ENCODE results near the gene MTRF1. TPM values are rescaled to one million over a fixed set of nuclear protein-coding genes. Genes with fewer than 3 reads are reported as not detected.

The MTRF1 gene
- total and polyA plus RNA-seq, 9 of the 15 experiments (the other 6 are each of a cell fraction or from before 2014, with no cell fraction given): 12.5 to 33.7 (median 20.1) TPM

DNA sequence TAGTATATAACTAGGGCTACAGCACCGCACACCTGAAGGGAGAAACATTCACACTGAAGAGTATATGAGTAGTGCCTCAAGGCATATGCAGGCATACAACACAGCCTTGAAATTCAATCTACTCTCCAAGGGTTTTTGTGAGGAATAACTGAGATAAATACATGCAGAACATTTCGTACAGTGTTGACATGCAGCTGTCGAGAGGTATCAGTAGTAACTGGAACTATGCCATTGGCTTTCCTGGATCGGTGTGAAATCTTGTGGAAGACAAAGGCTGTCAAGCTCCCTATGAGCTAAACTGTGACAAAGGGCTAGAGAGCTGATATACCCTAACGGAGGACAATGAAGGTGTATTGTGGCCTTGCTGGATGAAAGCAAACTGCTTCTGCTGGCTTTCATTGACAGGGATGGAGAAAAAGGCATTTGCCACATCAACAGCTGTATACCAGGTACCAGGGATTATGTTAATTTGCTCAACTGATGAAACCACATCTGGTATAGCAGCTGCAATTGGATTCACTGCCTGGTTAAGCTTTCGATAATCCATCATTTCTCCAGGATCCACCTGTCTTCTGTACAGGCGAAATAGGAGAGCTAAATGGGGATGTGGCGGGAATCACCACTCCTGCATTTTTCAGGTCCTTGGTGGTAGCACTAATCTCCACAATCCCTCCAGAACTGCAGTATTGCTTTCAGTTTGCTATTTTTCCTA, 16.3 kb downstream of the MTRF1 start:
- no TSS peak for BruUV-seq (replicated peaks)
- no peak for FAIRE-seq
- TF ChIP-seq, protein P1, sequence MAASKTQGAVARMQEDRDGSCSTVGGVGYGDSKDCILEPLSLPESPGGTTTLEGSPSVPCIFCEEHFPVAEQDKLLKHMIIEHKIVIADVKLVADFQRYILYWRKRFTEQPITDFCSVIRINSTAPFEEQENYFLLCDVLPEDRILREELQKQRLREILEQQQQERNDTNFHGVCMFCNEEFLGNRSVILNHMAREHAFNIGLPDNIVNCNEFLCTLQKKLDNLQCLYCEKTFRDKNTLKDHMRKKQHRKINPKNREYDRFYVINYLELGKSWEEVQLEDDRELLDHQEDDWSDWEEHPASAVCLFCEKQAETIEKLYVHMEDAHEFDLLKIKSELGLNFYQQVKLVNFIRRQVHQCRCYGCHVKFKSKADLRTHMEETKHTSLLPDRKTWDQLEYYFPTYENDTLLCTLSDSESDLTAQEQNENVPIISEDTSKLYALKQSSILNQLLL (CRISPR knock-in tag; IDR thresholded peaks at IDR 0.05; ENCODE audit: borderline replicate concordance): no peak
- TF ChIP-seq, protein P2, sequence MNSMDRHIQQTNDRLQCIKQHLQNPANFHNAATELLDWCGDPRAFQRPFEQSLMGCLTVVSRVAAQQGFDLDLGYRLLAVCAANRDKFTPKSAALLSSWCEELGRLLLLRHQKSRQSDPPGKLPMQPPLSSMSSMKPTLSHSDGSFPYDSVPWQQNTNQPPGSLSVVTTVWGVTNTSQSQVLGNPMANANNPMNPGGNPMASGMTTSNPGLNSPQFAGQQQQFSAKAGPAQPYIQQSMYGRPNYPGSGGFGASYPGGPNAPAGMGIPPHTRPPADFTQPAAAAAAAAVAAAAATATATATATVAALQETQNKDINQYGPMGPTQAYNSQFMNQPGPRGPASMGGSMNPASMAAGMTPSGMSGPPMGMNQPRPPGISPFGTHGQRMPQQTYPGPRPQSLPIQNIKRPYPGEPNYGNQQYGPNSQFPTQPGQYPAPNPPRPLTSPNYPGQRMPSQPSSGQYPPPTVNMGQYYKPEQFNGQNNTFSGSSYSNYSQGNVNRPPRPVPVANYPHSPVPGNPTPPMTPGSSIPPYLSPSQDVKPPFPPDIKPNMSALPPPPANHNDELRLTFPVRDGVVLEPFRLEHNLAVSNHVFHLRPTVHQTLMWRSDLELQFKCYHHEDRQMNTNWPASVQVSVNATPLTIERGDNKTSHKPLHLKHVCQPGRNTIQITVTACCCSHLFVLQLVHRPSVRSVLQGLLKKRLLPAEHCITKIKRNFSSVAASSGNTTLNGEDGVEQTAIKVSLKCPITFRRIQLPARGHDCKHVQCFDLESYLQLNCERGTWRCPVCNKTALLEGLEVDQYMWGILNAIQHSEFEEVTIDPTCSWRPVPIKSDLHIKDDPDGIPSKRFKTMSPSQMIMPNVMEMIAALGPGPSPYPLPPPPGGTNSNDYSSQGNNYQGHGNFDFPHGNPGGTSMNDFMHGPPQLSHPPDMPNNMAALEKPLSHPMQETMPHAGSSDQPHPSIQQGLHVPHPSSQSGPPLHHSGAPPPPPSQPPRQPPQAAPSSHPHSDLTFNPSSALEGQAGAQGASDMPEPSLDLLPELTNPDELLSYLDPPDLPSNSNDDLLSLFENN (IDR thresholded peaks at IDR 0.05; ENCODE audit: low read depth in 2 of 2, low read length in 2 of 2): no peak
- TF ChIP-seq PTBP1 (IDR thresholded peaks at IDR 0.05; ENCODE audit: low read depth, low read length) (no peak), BMI1 (IDR thresholded peaks at IDR 0.05; ENCODE audit: low read length) (no peak), ZNF512 (tag; IDR thresholded peaks at IDR 0.05) (no peak), PTTG1 (tag; IDR thresholded peaks at IDR 0.05; ENCODE audit: low read depth) (no peak), COPS2 (conservative IDR thresholded peaks at IDR 0.05) (no peak), SFPQ (IDR thresholded peaks at IDR 0.05; ENCODE audit: low read depth, low read length) (no peak)
- TF ChIP-seq, protein P3, sequence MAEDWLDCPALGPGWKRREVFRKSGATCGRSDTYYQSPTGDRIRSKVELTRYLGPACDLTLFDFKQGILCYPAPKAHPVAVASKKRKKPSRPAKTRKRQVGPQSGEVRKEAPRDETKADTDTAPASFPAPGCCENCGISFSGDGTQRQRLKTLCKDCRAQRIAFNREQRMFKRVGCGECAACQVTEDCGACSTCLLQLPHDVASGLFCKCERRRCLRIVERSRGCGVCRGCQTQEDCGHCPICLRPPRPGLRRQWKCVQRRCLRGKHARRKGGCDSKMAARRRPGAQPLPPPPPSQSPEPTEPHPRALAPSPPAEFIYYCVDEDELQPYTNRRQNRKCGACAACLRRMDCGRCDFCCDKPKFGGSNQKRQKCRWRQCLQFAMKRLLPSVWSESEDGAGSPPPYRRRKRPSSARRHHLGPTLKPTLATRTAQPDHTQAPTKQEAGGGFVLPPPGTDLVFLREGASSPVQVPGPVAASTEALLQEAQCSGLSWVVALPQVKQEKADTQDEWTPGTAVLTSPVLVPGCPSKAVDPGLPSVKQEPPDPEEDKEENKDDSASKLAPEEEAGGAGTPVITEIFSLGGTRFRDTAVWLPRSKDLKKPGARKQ (CRISPR knock-in tag; IDR thresholded peaks at IDR 0.05): no peak

More for the DNA sequence above, 16.3 kb downstream of the MTRF1 start:
- Histone ChIP-seq H3K27ac (ENCODE audit: extremely low read depth, low read depth, low read length) (no peak overlapping the region), H3K9me1 (ENCODE audit: control insufficient read depth, insufficient read depth, low read length) (no peaks in the 10 kb centered on the region), H3K4me2 (ENCODE audit: insufficient read depth, low read length) (no peak overlapping the region), H2AFZ (ENCODE audit: low read depth, low read length) (no peak overlapping the region), H3K36me3 (ENCODE audit: control insufficient read depth, insufficient read depth, low read length) (peaks cover 38% of the 10 kb centered on the region; the same call in 2 of the 3 replicates), H3K9me3 (replicated peaks; ENCODE audit: control insufficient read depth, insufficient read depth, low read depth, low read length) (no peaks in the 10 kb centered on the region), H3K4me1 (replicated peaks in 1 of 2; ENCODE audit: control insufficient read depth in 2 of 2, insufficient read depth in 2 of 2, low read length in 2 of 2) (no peaks in the 10 kb centered on the region), H3K4me3 (no peak overlapping the region), H3K79me2 (ENCODE audit: control insufficient read depth, insufficient read depth, low read length) (no peaks in the 10 kb centered on the region), H4K20me1 (replicated peaks; ENCODE audit: control insufficient read depth, insufficient read depth, low read length) (no peaks in the 10 kb centered on the region), H3K27me3 (ENCODE audit: control insufficient read depth in 2 of 2, insufficient read depth in 2 of 2, low read length in 2 of 2) (no peaks in the 10 kb centered on the region), H3K9ac (ENCODE audit: insufficient read depth in 1 of 2, low read depth in 2 of 2, low read length in 2 of 2) (no peak overlapping the region)
- intact Hi-C loops (cut with micrococcal nuclease): no loop called here
- WGBS (ENCODE audit: insufficient coverage, low coverage, missing lambda C conversion rate): 95% methylated on average over 6 of the region's 8 CpGs
- in situ Hi-C loops (cut with MboI): no loop called here
- ChIA-PET POLR2A (no interaction called here), CTCF (ENCODE audit: low intra/inter-chr PET ratio) (no interaction called here)
- DNase-seq (ENCODE audit: extremely low read depth in 1 of 4, low spot score in 3 of 4) (no peak), ATAC-seq (no peak)
